Prostate gland (tissue), 2 donors: ENCODE measurements around the gene CFDP1.

Source experiments
- POLR2A ChIP-seq: fragments of 450-650 bp; IDR thresholded peaks from one replicate; pipeline ENCODE4 v1.6.1; 2016; ENCODE audit warnings: antibody characterized with exemption, mild to moderate bottlenecking
- POLR2AphosphoS5 ChIP-seq: sonication (generic); formaldehyde crosslinking; IDR thresholded peaks from one replicate; pipeline ENCODE4 v1.6.1; 2017; ENCODE audit warnings: antibody characterized with exemption
- TF ChIP-seq, protein P1 (sequence below), 4 experiments: fragments of 200-600 bp in 2 of 4; fragments of 450-650 bp in 2 of 4; sonication (generic) in 2 of 4; IDR thresholded peaks; 1 replicate in 3 of 4; 2 replicates in 1 of 4; pipeline ENCODE4 v1.5.1; 2016 to 2019; ENCODE audit warnings: antibody characterized with exemption in 4 of 4, mild to moderate bottlenecking in 2 of 4, moderate library complexity in 2 of 4

DNA sequence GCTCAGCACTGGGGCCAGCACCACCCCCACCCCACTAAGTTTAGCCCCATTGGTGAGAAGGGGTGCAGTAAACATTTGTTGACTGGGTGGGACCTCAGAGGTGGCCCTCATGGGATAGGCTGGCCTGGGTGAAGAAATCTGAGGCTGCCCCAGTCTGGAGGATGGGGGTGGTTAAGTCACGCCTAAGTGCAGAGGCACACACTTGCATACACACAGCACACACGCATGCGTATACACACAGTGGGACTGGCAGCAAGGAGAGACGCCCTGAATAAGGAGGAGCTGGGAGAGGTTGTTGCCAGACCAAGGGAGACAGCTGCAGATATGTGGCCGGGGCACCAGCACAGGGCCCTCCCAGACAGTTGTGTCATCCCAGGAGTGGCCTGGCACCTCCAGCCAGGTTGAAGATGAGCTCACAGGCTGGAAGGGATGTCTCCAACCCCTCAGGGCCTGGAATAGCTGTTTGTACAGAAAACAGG is 178.9 kb downstream of the CFDP1 start:
- TF ChIP-seq, protein P1, sequence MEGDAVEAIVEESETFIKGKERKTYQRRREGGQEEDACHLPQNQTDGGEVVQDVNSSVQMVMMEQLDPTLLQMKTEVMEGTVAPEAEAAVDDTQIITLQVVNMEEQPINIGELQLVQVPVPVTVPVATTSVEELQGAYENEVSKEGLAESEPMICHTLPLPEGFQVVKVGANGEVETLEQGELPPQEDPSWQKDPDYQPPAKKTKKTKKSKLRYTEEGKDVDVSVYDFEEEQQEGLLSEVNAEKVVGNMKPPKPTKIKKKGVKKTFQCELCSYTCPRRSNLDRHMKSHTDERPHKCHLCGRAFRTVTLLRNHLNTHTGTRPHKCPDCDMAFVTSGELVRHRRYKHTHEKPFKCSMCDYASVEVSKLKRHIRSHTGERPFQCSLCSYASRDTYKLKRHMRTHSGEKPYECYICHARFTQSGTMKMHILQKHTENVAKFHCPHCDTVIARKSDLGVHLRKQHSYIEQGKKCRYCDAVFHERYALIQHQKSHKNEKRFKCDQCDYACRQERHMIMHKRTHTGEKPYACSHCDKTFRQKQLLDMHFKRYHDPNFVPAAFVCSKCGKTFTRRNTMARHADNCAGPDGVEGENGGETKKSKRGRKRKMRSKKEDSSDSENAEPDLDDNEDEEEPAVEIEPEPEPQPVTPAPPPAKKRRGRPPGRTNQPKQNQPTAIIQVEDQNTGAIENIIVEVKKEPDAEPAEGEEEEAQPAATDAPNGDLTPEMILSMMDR (IDR thresholded peaks at IDR 0.05): no peak
- TF ChIP-seq POLR2A: no peak
- TF ChIP-seq POLR2AphosphoS5: no peak
